Measurements from ENCODE around the gene FGF14.

FGF14 gene

GRCh38 chr13:102361113-102361512 is 40.7 kb downstream of the FGF14 start:
- no peak for DNase-seq

- no peak for DNase-seq
These were observed 42.6 kb downstream of the FGF14 start for GRCh38 chr13:102359264-102359663.

GRCh38 chr13:102355251-102355650 is 46.6 kb downstream of the FGF14 start:
- no peak for DNase-seq

GRCh38 chr13:102354011-102354410 is 47.8 kb downstream of the FGF14 start:
- no peak for DNase-seq

- no peak for DNase-seq
These were observed 50.3 kb downstream of the FGF14 start for GRCh38 chr13:102351521-102351920.

GRCh38 chr13:102347490-102347889 is 54.4 kb downstream of the FGF14 start:
- no peak for DNase-seq

GRCh38 chr13:102346769-102347168 is 55.1 kb downstream of the FGF14 start:
- no peak for DNase-seq

GRCh38 chr13:102344410-102344809 is 57.4 kb downstream of the FGF14 start:
- DNase-seq = no peak

- DNase-seq = no peak
These were observed 68.3 kb downstream of the FGF14 start for GRCh38 chr13:102333320-102334198.

- no peak for DNase-seq
These were observed 72.9 kb downstream of the FGF14 start for GRCh38 chr13:102328909-102329308.

GRCh38 chr13:102327119-102327617 is 74.7 kb downstream of the FGF14 start:
- no peak for DNase-seq

GRCh38 chr13:102326381-102327118 is 75.3 kb downstream of the FGF14 start:
- DNase-seq = no peak

- no peak for DNase-seq
These were observed 76.5 kb downstream of the FGF14 start for GRCh38 chr13:102325321-102325720.

GRCh38 chr13:102323505-102323904 is 78.3 kb downstream of the FGF14 start:
- DNase-seq = no peak

GRCh38 chr13:102323012-102323411 is 78.8 kb downstream of the FGF14 start:
- no peak for DNase-seq

- DNase-seq = no peak
These were observed 79.6 kb downstream of the FGF14 start for GRCh38 chr13:102322211-102322610.

GRCh38 chr13:102318233-102318632 is 83.6 kb downstream of the FGF14 start:
- DNase-seq = no peak

GRCh38 chr13:102317593-102317992 is 84.3 kb downstream of the FGF14 start:
- no peak for DNase-seq

- no peak for DNase-seq
These were observed 85.1 kb downstream of the FGF14 start for GRCh38 chr13:102316732-102317131.

- no peak for DNase-seq
These were observed 89.0 kb downstream of the FGF14 start for GRCh38 chr13:102312841-102313240.

- DNase-seq = no peak
These were observed 89.9 kb downstream of the FGF14 start for GRCh38 chr13:102311901-102312300.

GRCh38 chr13:102311419-102311796 is 90.4 kb downstream of the FGF14 start:
- DNase-seq = no peak

- DNase-seq = no peak
These were observed 91.0 kb downstream of the FGF14 start for GRCh38 chr13:102310691-102311418.

Measured in NCI-H2029 (cell line).